ENCODE results near the gene ENG. TPM values are rescaled to one million over a fixed set of nuclear protein-coding genes. Genes with fewer than 3 reads are reported as not detected.

ENG gene
- total and polyA plus RNA-seq, 4 donors, result 41.1 to 317 (median 131) TPM

DNA sequence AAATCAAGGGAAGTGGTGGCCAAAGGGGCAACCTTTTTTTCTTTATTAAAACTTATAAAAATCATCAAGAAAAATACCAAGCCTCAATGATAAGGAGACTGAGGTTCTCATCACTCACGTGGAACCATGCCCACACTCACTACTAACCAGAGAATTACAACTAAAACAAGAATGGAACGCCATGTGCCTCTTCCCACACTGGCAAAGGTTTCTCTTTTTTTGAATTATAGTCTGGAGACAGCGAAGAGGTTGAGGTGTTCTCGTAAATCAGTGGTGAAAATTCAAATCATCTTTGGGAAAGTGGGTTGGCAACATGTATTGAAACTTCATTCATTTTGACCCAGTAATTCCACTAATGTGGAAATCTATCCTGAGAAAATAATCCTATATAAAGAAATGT, 32.4 kb downstream of the ENG start:
- no peak overlapping the region for H3K4me3 ChIP-seq
- peaks cover 11 to 56% (median 16%) of the 10 kb centered on the region in 4 donors for H3K36me3 ChIP-seq (ENCODE audit: control insufficient read depth in 4 of 4, insufficient read depth in 4 of 4, low read length in 4 of 4)
- ATAC-seq (ENCODE audit: insufficient read depth, low FRiP score) (no peak), DNase-seq (no peak)
- TF ChIP-seq, protein P1, sequence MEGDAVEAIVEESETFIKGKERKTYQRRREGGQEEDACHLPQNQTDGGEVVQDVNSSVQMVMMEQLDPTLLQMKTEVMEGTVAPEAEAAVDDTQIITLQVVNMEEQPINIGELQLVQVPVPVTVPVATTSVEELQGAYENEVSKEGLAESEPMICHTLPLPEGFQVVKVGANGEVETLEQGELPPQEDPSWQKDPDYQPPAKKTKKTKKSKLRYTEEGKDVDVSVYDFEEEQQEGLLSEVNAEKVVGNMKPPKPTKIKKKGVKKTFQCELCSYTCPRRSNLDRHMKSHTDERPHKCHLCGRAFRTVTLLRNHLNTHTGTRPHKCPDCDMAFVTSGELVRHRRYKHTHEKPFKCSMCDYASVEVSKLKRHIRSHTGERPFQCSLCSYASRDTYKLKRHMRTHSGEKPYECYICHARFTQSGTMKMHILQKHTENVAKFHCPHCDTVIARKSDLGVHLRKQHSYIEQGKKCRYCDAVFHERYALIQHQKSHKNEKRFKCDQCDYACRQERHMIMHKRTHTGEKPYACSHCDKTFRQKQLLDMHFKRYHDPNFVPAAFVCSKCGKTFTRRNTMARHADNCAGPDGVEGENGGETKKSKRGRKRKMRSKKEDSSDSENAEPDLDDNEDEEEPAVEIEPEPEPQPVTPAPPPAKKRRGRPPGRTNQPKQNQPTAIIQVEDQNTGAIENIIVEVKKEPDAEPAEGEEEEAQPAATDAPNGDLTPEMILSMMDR (IDR thresholded peaks at IDR 0.05; ENCODE audit: control extremely low read depth, extremely low read depth), result no peak
- 89 to 92% methylated on average over 4 of the region's 4 CpGs for WGBS, 2 donors
- no peak overlapping the region for H3K9ac ChIP-seq (ENCODE audit: insufficient read depth in 1 of 2, low read length in 2 of 2)
- no peaks in the 10 kb centered on the region for H3K9me3 ChIP-seq (ENCODE audit: control insufficient read depth in 4 of 4, insufficient read depth in 3 of 4, low read length in 3 of 4)
- H3K27ac ChIP-seq (ENCODE audit: low read depth in 1 of 2, low read length in 1 of 2), result no peak overlapping the region
- H3K4me1 ChIP-seq (ENCODE audit: control insufficient read depth in 5 of 5, insufficient read depth in 5 of 5, low read length in 5 of 5), result peaks cover 0 to 16% (median 2%) of the 10 kb centered on the region in 5 donors
- H3K27me3 ChIP-seq (ENCODE audit: control insufficient read depth in 3 of 3, insufficient read depth in 3 of 3, low read length in 2 of 3), result no peaks in the 10 kb centered on the region

DNA sequence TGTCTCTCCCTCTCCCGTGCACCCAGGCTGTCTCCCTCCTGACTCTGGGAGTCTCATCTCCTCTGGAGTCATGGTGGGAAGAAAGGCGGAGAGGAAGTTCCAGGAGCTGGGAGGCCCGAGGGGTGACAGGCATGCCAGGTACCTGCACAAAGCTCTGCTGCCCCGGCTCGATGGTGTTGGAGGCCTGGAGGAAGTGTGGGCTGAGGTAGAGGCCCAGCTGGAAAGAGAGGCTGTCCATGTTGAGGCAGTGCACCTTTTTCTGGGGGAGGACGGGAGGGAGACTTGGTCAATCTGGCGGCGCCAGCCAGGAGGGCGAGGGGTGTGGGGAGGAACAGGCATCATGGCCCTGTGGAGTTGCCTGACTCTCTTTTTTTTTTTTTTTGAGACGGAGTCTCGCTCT, 35.9 kb downstream of the ENG start:
- TF ChIP-seq, protein P1 (IDR thresholded peaks at IDR 0.05; ENCODE audit: control extremely low read depth, extremely low read depth), result no peak
- Histone ChIP-seq H3K4me1 (ENCODE audit: control insufficient read depth in 5 of 5, insufficient read depth in 5 of 5, low read length in 5 of 5) (no peaks in the 10 kb centered on the region), H3K36me3 (ENCODE audit: control insufficient read depth in 4 of 4, insufficient read depth in 4 of 4, low read length in 4 of 4) (peaks cover 12 to 60% (median 26%) of the 10 kb centered on the region in 4 donors), H3K27me3 (ENCODE audit: control insufficient read depth in 3 of 3, insufficient read depth in 3 of 3, low read length in 2 of 3) (no peaks in the 10 kb centered on the region), H3K4me3 (no peak overlapping the region), H3K9ac (ENCODE audit: insufficient read depth in 1 of 2, low read length in 2 of 2) (no peak overlapping the region), H3K27ac (ENCODE audit: low read depth in 1 of 2, low read length in 1 of 2) (no peak overlapping the region), H3K9me3 (ENCODE audit: control insufficient read depth in 4 of 4, insufficient read depth in 3 of 4, low read length in 3 of 4) (no peaks in the 10 kb centered on the region)
- 91 to 92% methylated on average over 9 of the region's 11 CpGs for WGBS, 2 donors
- ATAC-seq (ENCODE audit: insufficient read depth, low FRiP score) (no peak), DNase-seq (no peak)

DNA sequence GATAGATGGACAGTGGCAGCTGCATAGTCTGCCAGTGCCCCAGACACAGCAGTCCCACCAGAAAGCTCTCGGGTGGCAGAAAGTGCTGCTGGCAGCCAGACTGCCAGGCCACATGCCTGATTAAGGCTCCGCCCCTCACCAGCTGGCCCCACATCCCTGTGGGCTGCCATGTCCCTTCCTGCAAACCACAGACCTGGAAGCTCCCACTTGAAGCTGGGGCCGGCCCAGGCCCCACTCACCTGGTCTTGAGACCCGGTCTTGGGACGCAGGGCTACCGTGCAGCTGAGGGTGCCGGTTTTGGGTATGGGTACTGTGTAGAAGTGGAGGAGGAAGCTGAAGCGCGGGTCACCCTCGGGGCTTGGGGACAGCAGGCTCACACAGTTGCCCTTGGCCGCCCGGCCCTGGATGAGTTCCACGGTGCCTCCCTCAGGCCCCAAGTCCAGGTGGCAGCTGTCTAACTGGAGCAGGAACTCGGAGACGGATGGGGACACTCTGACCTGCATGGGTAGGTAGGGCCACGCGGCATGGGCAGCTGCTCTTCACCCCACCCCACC, 36.5 kb downstream of the ENG start:
- no peak for ATAC-seq (ENCODE audit: insufficient read depth, low FRiP score)
- H3K36me3 ChIP-seq (ENCODE audit: control insufficient read depth in 4 of 4, insufficient read depth in 4 of 4, low read length in 4 of 4), result peaks cover 13 to 66% (median 30%) of the 10 kb centered on the region in 4 donors
- DNase-seq, result no peak

More for the DNA sequence above, 36.5 kb downstream of the ENG start:
- H3K4me3 ChIP-seq, result no peak overlapping the region
- 83 to 85% methylated on average over 17 of the region's 17 CpGs for WGBS, 2 donors
- no peak overlapping the region for H3K9ac ChIP-seq (ENCODE audit: insufficient read depth in 1 of 2, low read length in 2 of 2)
- no peaks in the 10 kb centered on the region for H3K4me1 ChIP-seq (ENCODE audit: control insufficient read depth in 5 of 5, insufficient read depth in 5 of 5, low read length in 5 of 5)
- no peaks in the 10 kb centered on the region for H3K27me3 ChIP-seq (ENCODE audit: control insufficient read depth in 3 of 3, insufficient read depth in 3 of 3, low read length in 2 of 3)
- no peaks in the 10 kb centered on the region for H3K9me3 ChIP-seq (ENCODE audit: control insufficient read depth in 4 of 4, insufficient read depth in 3 of 4, low read length in 3 of 4)
- H3K27ac ChIP-seq (ENCODE audit: low read depth in 1 of 2, low read length in 1 of 2), result no peak overlapping the region
- TF ChIP-seq, protein P1 (IDR thresholded peaks at IDR 0.05; ENCODE audit: control extremely low read depth, extremely low read depth), result no peak

Data from lung (tissue), 12 donors.